HepG2 (cell line): ENCODE measurements around the gene USP30. TPM values are rescaled to one million over a fixed set of nuclear protein-coding genes. Genes with fewer than 3 reads are reported as not detected.

Source experiments
- AGO1 ChIP-seq: fragments of 200-400 bp; formaldehyde crosslinking; IDR thresholded peaks from 2 replicates; pipeline ENCODE4 v1.6.1; 2017; ENCODE audit warnings: mild to moderate bottlenecking, low read depth, low read length, moderate library complexity; ENCODE audit not compliant: poor library complexity, severe bottlenecking
- ARID5B ChIP-seq: IDR thresholded peaks from 2 replicates; pipeline ENCODE4 v1.4.0; 2020; ENCODE audit warnings: mild to moderate bottlenecking, missing genetic modification reagents
- FOXO4 ChIP-seq: sonication (generic); formaldehyde crosslinking; conservative IDR thresholded peaks from 2 replicates; pipeline ENCODE4 v1.8.1; 2023; ENCODE audit warnings: missing genetic modification reagents
- GATAD2A ChIP-seq: IDR thresholded peaks from 2 replicates; pipeline ENCODE4 v1.6.1; 2016
- HOXA3 ChIP-seq: sonication (generic); formaldehyde crosslinking; IDR thresholded peaks from 2 replicates; pipeline ENCODE4 v1.5.0; 2020; ENCODE audit warnings: missing genetic modification reagents
- MTF1 ChIP-seq: sonication (generic); formaldehyde crosslinking; IDR thresholded peaks from 2 replicates; pipeline ENCODE4 v1.5.0; 2020; ENCODE audit warnings: missing genetic modification reagents
- NR2F2 ChIP-seq: IDR thresholded peaks from 2 replicates; pipeline ENCODE4 v1.6.1; 2012; ENCODE audit warnings: low read depth, inconsistent platforms, borderline replicate concordance
- RXRB ChIP-seq: IDR thresholded peaks from 2 replicates; pipeline ENCODE4 v1.6.1; 2016; ENCODE audit warnings: borderline replicate concordance, missing genetic modification reagents, missing compliant biosample characterization
- TCF12 ChIP-seq, 2 experiments: fragments of 450-650 bp in 1 of 2; sonication (generic) in 1 of 2; formaldehyde crosslinking in 1 of 2; IDR thresholded peaks; 2 replicates each; pipeline versions ENCODE4 v1.6.1 to v1.8.0; 2017 to 2022; ENCODE audit warnings: antibody characterized with exemption in 1 of 2, mild to moderate bottlenecking in 1 of 2, missing genetic modification reagents in 1 of 2, moderate library complexity in 1 of 2
- THAP8 ChIP-seq: sonication (generic); formaldehyde crosslinking; IDR thresholded peaks from 2 replicates; pipeline ENCODE4 v1.5.1; 2020; ENCODE audit warnings: missing genetic modification reagents, mild to moderate bottlenecking, borderline replicate concordance
- THYN1 ChIP-seq: sonication (generic); formaldehyde crosslinking; IDR thresholded peaks from 2 replicates; pipeline ENCODE4 v1.8.1; 2023; ENCODE audit warnings: low read depth, mild to moderate bottlenecking, moderate library complexity, missing genetic modification reagents, borderline replicate concordance
- U2AF1 ChIP-seq: fragments of 200-400 bp; formaldehyde crosslinking; optimal IDR thresholded peaks from 2 replicates; pipeline ENCODE3; 2017; ENCODE audit warnings: mild to moderate bottlenecking, low read depth, low read length
- ZBTB10 ChIP-seq: sonication (generic); formaldehyde crosslinking; IDR thresholded peaks from 2 replicates; pipeline ENCODE4 v1.4.0; 2020; ENCODE audit warnings: missing genetic modification reagents, borderline replicate concordance
- ZC3H13 ChIP-seq: sonication (generic); formaldehyde crosslinking; IDR thresholded peaks from 2 replicates; pipeline ENCODE4 v1.8.1; 2023; ENCODE audit warnings: mild to moderate bottlenecking, missing genetic modification reagents, moderate library complexity
- ZNF430 ChIP-seq: sonication (generic); formaldehyde crosslinking; IDR thresholded peaks from 2 replicates; pipeline ENCODE4 v1.9.0; 2021; ENCODE audit warnings: mild to moderate bottlenecking, missing genetic modification reagents
- ZNF460 ChIP-seq: sonication (generic); formaldehyde crosslinking; IDR thresholded peaks from 2 replicates; pipeline ENCODE4 v1.5.1; 2020; ENCODE audit warnings: missing genetic modification reagents, mild to moderate bottlenecking, borderline replicate concordance
- ZNF513 ChIP-seq: sonication (generic); formaldehyde crosslinking; conservative IDR thresholded peaks from 2 replicates; pipeline ENCODE4 v1.5.0; 2020; ENCODE audit warnings: missing genetic modification reagents
- ZNF709 ChIP-seq: sonication (generic); formaldehyde crosslinking; IDR thresholded peaks from 2 replicates; pipeline ENCODE4 v1.5.0; 2020; ENCODE audit warnings: mild to moderate bottlenecking, missing genetic modification reagents
- polyA plus RNA-seq, 8 experiments: library from polyadenylated mRNA; depleted of rRNA in 3 of 8; stranded (reverse) in 7 of 8; unstranded in 1 of 8; fragments of >200 nt; fragmentation: Illumina TruSeq in 4 of 8; extraction: Trizol in 4 of 8; gene quantifications; 2 replicates each; pipeline versions ENCODE4 v1.2.1 to v1.2.3, GENCODE V29; 2011 to 2016; ENCODE audit warnings: low read depth in 4 of 8, missing spikeins in 1 of 8, mixed read lengths in 1 of 8; ENCODE audit not compliant: insufficient read depth in 1 of 8
- total RNA-seq, 5 experiments: library from RNA; depleted of rRNA; stranded (reverse); fragments of >200 nt; fragmentation: Illumina TruSeq; extraction: Trizol; gene quantifications; 2 replicates each; pipeline ENCODE4 v1.2.3, GENCODE V29; 2016; ENCODE audit warnings: low read depth in 1 of 5

USP30 gene
- total and polyA plus RNA-seq, 2 of the 13 experiments (the other 11 are each of a cell fraction or from before 2014, with no cell fraction given): 11.2 to 20.8 TPM

- TF ChIP-seq ZBTB10 (CRISPR knock-in tag) (no peak), U2AF1 (no peak), MTF1 (CRISPR knock-in tag) (no peak), ZNF460 (CRISPR knock-in tag) (no peak), RXRB (peak; percentile 46), THYN1 (CRISPR knock-in tag) (no peak), THAP8 (CRISPR knock-in tag) (no peak), ZC3H13 (no peak), FOXO4 (0 out of 2 replicates have a peak, but pooled peaks have one; percentile 48), NR2F2 (peak; percentile 18; the same call in 1 of the 2 replicates), TCF12 (IDR thresholded peaks at IDR 0.05) (no peak), TCF12 (CRISPR knock-in tag; IDR thresholded peaks at IDR 0.05) (0 out of 2 replicates have a peak, but pooled peaks have one; percentile 10), HOXA3 (peak; percentile 55), AGO1 (no peak), GATAD2A (CRISPR knock-in tag) (peak; percentile 17; the same call in 1 of the 2 replicates), ZNF430 (no peak), ARID5B (CRISPR knock-in tag) (0 out of 2 replicates have a peak, but pooled peaks have one; percentile 7), ZNF513 (CRISPR knock-in tag) (no peak), ZNF709 (CRISPR knock-in tag) (no peak)
Measured at GRCh38 chr12:109053382-109054123, 1.2 kb downstream of the USP30 start (continued).
